OCI-LY1 (cell line): ENCODE data around the gene AMN.

ENCODE experiments used
- H2AFZ ChIP-seq: fragments of 200-600 bp; sonication (generic), shearing (Covaris generic); 2 replicates; pipeline ENCODE4 v1.6.0; 2014; ENCODE audit warnings: antibody characterized with exemption, mild to moderate bottlenecking, low read length
- H3F3A ChIP-seq: fragments of 200-600 bp; sonication (generic), shearing (Covaris generic); 2 replicates; pipeline ENCODE4 v1.6.0; 2014; ENCODE audit warnings: mild to moderate bottlenecking, antibody characterized with exemption, low read length, moderate library complexity; ENCODE audit not compliant: insufficient read depth
- H3K27ac ChIP-seq: fragments of 200-600 bp; sonication (generic); 2 replicates; pipeline ENCODE4 v1.5.1; 2014; ENCODE audit warnings: low read length, mixed run types, mild to moderate bottlenecking, low read depth; ENCODE audit not compliant: poor library complexity, severe bottlenecking
- H3K27me3 ChIP-seq: fragments of 200-600 bp; sonication (generic); 2 replicates; pipeline ENCODE4 v1.6.0; 2014; ENCODE audit warnings: antibody characterized with exemption, mild to moderate bottlenecking, low read length, moderate library complexity; ENCODE audit not compliant: insufficient read depth
- H3K36me3 ChIP-seq: fragments of 200-600 bp; sonication (generic); 2 replicates; pipeline ENCODE4 v1.6.1; 2014; ENCODE audit warnings: mild to moderate bottlenecking, antibody characterized with exemption, low read length, moderate library complexity, mixed read lengths; ENCODE audit not compliant: insufficient read depth
- H3K4me1 ChIP-seq: fragments of 200-600 bp; sonication (generic); 2 replicates; pipeline ENCODE4 v1.5.1; 2014; ENCODE audit warnings: mild to moderate bottlenecking, low read length, moderate library complexity; ENCODE audit not compliant: insufficient read depth, severe bottlenecking
- H3K4me2 ChIP-seq: fragments of 200-600 bp; sonication (generic), shearing (Covaris generic); 2 replicates; pipeline ENCODE4 v1.6.1; 2014; ENCODE audit warnings: low read length
- H3K4me3 ChIP-seq: fragments of 200-600 bp; sonication (generic); 2 replicates; pipeline ENCODE4 v1.5.1; 2014; ENCODE audit warnings: low read length, low read depth, mild to moderate bottlenecking, mixed read lengths; ENCODE audit not compliant: poor library complexity, severe bottlenecking
- H3K79me2 ChIP-seq: fragments of 200-600 bp; shearing (Covaris generic); 2 replicates; pipeline ENCODE4 v1.6.1; 2016; ENCODE audit warnings: mixed run types, low read length, mixed read lengths; ENCODE audit not compliant: insufficient read depth
- H3K9ac ChIP-seq: fragments of 200-600 bp; sonication (generic), shearing (Covaris generic); 2 replicates; pipeline ENCODE4 v1.6.1; 2014; ENCODE audit warnings: mild to moderate bottlenecking, low read length, mixed read lengths
- H3K9me2 ChIP-seq: fragments of 200-600 bp; sonication (generic), shearing (Covaris generic); 2 replicates; pipeline ENCODE4 v1.6.1; 2014; ENCODE audit warnings: low read depth, mild to moderate bottlenecking, low read length, mixed read lengths
- H3K9me3 ChIP-seq: fragments of 200-600 bp; shearing (Covaris generic); 2 replicates; pipeline ENCODE4 v1.6.1; 2014; ENCODE audit warnings: low read length, mixed read lengths
- H4K20me1 ChIP-seq: fragments of 200-600 bp; sonication (generic), shearing (Covaris generic); 2 replicates; pipeline ENCODE4 v1.6.0; 2016; ENCODE audit warnings: mild to moderate bottlenecking, low read length; ENCODE audit not compliant: insufficient read depth
- EZH2 ChIP-seq: fragments of 200-600 bp; sonication (generic), shearing (Covaris generic); IDR thresholded peaks from 2 replicates; pipeline ENCODE4 v1.8.0; 2017; ENCODE audit warnings: borderline replicate concordance, mixed run types, mild to moderate bottlenecking, antibody characterized with exemption, low read length, moderate library complexity, mixed read lengths
- TF ChIP-seq, protein P1 (sequence below): fragments of 200-600 bp; sonication (generic), shearing (Covaris generic); IDR thresholded peaks from 2 replicates; pipeline ENCODE4 v1.5.1; 2017; ENCODE audit warnings: mild to moderate bottlenecking, antibody characterized with exemption, low read length, moderate library complexity, mixed read lengths

Gene AMN

DNA sequence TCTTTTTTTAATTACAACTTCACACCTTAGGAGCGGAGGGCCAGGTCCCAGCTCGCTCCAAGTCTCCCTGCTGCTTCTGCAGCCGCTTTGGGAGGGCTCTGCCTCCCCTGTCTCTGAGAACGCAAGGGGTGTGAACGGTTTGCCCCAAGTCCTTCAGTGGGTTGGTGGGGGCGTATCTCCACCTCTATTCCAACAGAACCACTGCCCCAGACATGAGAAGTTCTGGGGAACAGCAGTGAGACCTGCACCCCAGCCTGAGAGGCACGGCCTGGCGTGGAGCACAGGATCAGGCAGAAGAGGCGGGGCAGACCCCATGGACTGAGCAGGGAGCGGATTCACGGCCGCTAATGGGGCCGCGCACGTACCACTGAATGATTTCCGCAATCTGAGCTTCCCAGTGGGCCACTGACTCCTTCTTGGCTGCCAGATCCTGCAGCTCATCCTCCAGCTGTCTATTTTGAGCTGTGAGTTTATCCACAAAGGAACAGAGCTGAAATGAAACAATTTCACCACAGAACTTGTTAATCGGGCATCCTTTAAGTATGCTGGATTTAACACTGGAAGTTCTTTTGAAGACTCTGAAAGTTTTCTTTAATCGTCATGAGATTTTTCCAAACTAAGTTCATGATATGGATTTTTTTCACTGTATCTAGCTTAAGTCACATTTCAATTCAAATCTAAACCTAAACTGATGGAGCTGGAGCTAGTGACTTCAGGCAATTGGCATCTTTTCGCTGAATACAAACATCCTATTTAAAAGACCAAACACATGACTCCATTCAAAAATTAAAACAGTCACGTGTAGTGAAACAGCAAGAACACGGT lies 44.4 kb downstream of the AMN start:
- Histone ChIP-seq H2AFZ (no peak overlapping the region), H3K4me2 (no peak overlapping the region), H3K36me3 (peaks cover 19% of the 10 kb centered on the region), H4K20me1 (no peaks in the 10 kb centered on the region), H3K9ac (no peak overlapping the region), H3K27me3 (no peaks in the 10 kb centered on the region), H3F3A (no peaks in the 10 kb centered on the region), H3K9me2 (no peaks in the 10 kb centered on the region), H3K79me2 (no peaks in the 10 kb centered on the region), H3K9me3 (no peaks in the 10 kb centered on the region), H3K4me3 (no peak overlapping the region), H3K27ac (no peak overlapping the region), H3K4me1 (peaks cover 15% of the 10 kb centered on the region)
- no peak for TF ChIP-seq EZH2
- TF ChIP-seq, protein P1, sequence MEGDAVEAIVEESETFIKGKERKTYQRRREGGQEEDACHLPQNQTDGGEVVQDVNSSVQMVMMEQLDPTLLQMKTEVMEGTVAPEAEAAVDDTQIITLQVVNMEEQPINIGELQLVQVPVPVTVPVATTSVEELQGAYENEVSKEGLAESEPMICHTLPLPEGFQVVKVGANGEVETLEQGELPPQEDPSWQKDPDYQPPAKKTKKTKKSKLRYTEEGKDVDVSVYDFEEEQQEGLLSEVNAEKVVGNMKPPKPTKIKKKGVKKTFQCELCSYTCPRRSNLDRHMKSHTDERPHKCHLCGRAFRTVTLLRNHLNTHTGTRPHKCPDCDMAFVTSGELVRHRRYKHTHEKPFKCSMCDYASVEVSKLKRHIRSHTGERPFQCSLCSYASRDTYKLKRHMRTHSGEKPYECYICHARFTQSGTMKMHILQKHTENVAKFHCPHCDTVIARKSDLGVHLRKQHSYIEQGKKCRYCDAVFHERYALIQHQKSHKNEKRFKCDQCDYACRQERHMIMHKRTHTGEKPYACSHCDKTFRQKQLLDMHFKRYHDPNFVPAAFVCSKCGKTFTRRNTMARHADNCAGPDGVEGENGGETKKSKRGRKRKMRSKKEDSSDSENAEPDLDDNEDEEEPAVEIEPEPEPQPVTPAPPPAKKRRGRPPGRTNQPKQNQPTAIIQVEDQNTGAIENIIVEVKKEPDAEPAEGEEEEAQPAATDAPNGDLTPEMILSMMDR, result no peak

DNA sequence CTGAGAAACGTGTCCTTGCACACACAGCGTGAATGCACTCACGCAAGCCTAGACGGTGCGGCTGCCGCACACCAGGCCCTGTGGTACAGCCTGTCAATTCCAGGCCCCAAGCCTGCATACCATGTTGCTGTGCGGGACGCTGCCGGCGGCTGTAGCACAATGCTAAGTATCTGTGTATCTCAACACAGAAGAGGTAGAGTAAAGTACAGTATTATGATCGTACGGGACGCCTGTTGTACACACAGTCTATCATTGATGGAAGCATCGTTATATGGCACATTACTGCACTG lies 45.0 kb downstream of the AMN start:
- H3K27ac ChIP-seq, result no peak overlapping the region
- peaks cover 19% of the 10 kb centered on the region for H3K36me3 ChIP-seq
- H3K9ac ChIP-seq, result no peak overlapping the region
- H3K9me3 ChIP-seq, result no peaks in the 10 kb centered on the region
- H4K20me1 ChIP-seq, result no peaks in the 10 kb centered on the region
- no peak overlapping the region for H3K4me3 ChIP-seq
- no peak overlapping the region for H2AFZ ChIP-seq
- TF ChIP-seq, protein P1, result no peak
- no peak for TF ChIP-seq EZH2
- H3K4me1 ChIP-seq, result peaks cover 21% of the 10 kb centered on the region
- H3K79me2 ChIP-seq, result no peaks in the 10 kb centered on the region
- H3K9me2 ChIP-seq, result no peaks in the 10 kb centered on the region
- H3K4me2 ChIP-seq, result no peak overlapping the region
- no peaks in the 10 kb centered on the region for H3F3A ChIP-seq
- no peaks in the 10 kb centered on the region for H3K27me3 ChIP-seq

DNA sequence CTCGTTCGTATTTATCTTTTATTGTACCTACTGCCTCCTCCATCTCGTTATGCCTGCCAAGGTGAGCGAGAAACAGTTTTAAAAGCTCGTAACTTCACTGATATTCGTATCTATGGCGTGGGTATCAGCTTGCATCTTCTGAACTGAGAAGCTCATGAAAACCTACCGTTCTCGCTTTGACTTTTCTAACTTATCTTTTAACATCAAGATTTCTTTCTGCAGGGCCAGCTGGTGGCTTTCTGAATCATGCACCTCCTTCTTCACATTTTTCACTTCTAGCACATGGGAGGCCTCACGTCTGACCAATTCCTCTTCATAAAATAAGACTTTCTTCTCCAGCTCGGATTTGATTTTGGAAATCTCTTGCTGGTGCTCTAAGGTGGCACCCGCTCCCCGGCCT lies 45.8 kb downstream of the AMN start:
- Histone ChIP-seq H3K9me2 (no peaks in the 10 kb centered on the region), H3K4me3 (no peak overlapping the region), H3K27ac (no peak overlapping the region), H3F3A (no peaks in the 10 kb centered on the region), H3K79me2 (no peaks in the 10 kb centered on the region), H3K4me1 (peaks cover 30% of the 10 kb centered on the region), H3K9me3 (no peaks in the 10 kb centered on the region), H4K20me1 (no peaks in the 10 kb centered on the region), H3K4me2 (no peak overlapping the region), H3K27me3 (no peaks in the 10 kb centered on the region), H2AFZ (no peak overlapping the region), H3K36me3 (peaks cover 19% of the 10 kb centered on the region), H3K9ac (no peak overlapping the region)
- TF ChIP-seq, protein P1, result no peak
